HG02571 (cell line): ENCODE results near the gene DTNA.

ENCODE experiments used
- ATAC-seq: cut with Tn5 transposase; IDR thresholded peaks from one replicate; pipeline ENCODE4 v1.9.1; 2021; ENCODE audit warnings: mild to moderate bottlenecking, moderate library complexity; ENCODE audit not compliant: unreplicated experiment

Gene DTNA

GRCh38 chr18:34767601-34768027, 57.5 kb downstream of the DTNA start:
- no peak for ATAC-seq

- no peak for ATAC-seq
Observed at GRCh38 chr18:34771958-34772357, 61.9 kb downstream of the DTNA start.

GRCh38 chr18:34772887-34773286, 62.8 kb downstream of the DTNA start:
- ATAC-seq, result no peak

GRCh38 chr18:34773378-34773777, 63.3 kb downstream of the DTNA start:
- ATAC-seq, result no peak

GRCh38 chr18:34773961-34774766, 64.1 kb downstream of the DTNA start:
- no peak for ATAC-seq

- ATAC-seq, result no peak
Observed at GRCh38 chr18:34775461-34775860, 65.4 kb downstream of the DTNA start.

GRCh38 chr18:34779112-34779511, 69.0 kb downstream of the DTNA start:
- no peak for ATAC-seq

GRCh38 chr18:34780856-34781255, 70.8 kb downstream of the DTNA start:
- no peak for ATAC-seq

GRCh38 chr18:34783501-34783900, 73.4 kb downstream of the DTNA start:
- ATAC-seq, result no peak

- ATAC-seq, result no peak
Observed at GRCh38 chr18:34786162-34786741, 76.2 kb downstream of the DTNA start.

GRCh38 chr18:34787931-34788532, 77.9 kb downstream of the DTNA start:
- ATAC-seq, result peak; percentile 68

GRCh38 chr18:34789768-34790344, 79.8 kb downstream of the DTNA start:
- no peak for ATAC-seq

GRCh38 chr18:34794348-34794747, 84.2 kb downstream of the DTNA start:
- ATAC-seq, result no peak

GRCh38 chr18:34795070-34795732, 85.1 kb downstream of the DTNA start:
- no peak for ATAC-seq

- no peak for ATAC-seq
Observed at GRCh38 chr18:34796035-34796657, 86.0 kb downstream of the DTNA start.

GRCh38 chr18:34799291-34799690, 89.2 kb downstream of the DTNA start:
- no peak for ATAC-seq

GRCh38 chr18:34800381-34800780, 90.3 kb downstream of the DTNA start:
- no peak for ATAC-seq

GRCh38 chr18:34801774-34802173, 91.7 kb downstream of the DTNA start:
- no peak for ATAC-seq

GRCh38 chr18:34802959-34803358, 92.9 kb downstream of the DTNA start:
- ATAC-seq, result no peak

- ATAC-seq, result no peak
Observed at GRCh38 chr18:34803877-34804400, 93.8 kb downstream of the DTNA start.
